ENCODE results near the gene KRTAP10-7.
"Not testable (repeated sequence)": the region's sequence is repeated elsewhere in the genome, so short reads cannot be mapped to it uniquely, and the experiment has no call there.

Gene KRTAP10-7

DNA sequence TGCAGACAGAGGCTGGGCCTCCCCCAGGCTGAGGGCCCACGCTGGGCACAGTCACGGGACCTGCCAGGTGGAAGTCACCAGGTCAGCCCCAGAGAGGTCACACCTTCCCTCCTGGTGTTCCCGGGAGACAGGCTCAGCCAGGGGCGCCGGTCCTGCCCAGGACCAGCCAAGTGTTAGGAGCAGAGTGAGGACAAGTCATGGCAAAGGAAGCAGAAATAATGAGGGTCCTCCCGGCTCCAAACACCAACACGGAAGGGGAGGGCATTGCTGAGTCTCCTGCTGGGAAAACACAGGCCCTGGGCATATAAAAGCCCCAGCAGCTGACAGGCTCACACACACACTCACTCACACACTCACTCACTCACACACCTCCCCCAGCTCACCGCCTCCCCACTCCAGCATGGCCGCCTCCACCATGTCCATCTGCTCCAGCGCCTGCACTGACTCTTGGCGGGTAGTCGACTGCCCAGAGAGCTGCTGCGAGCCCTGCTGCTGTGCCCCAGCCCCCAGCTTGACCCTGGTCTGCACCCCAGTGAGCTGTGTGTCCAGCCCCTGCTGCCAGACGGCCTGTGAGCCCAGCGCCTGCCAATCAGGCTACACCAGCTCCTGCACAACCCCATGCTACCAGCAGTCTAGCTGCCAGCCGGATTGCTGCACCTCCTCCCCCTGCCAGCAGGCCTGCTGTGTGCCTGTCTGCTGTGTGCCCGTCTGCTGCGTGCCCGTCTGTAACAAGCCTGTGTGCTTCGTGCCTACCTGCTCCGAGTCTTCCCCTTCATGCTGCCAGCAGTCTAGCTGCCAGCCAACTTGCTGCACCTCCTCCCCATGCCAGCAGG lies 36.8 kb downstream of the KRTAP10-7 start, which contains the start of gene KRTAP10-10:
KRTAP10-10 (plus strand) TSS at position 339 of the 833 bp plus-strand sequence; CDS start at position 401, 62 bp downstream.
- no peak for DNase-seq

GRCh38 chr21:44637851-44638348 lies 37.5 kb downstream of the KRTAP10-7 start:
- DNase-seq, result not testable (repeated sequence)

- not testable (repeated sequence) for DNase-seq
Measured at GRCh38 chr21:44638506-44639330, 38.3 kb downstream of the KRTAP10-7 start.

DNA sequence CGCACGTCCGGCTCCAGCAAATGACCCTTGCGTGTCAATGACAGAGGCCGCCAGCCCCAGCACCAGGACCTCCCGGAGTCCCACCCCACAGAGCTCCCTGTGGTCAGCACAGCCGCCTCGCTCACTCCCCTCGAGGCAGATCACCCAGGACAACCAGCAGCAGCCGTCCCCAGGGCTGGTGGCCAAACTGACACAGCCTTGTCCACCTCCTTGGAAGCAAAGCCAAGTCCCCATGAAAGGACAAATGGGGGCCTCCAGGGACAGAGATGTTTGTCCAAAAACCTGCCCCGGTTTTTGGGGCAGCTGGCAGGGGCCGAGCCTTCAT lies 38.9 kb downstream of the KRTAP10-7 start:
- DNase-seq, result no peak

- no peak for DNase-seq
Measured at GRCh38 chr21:44640761-44641160, 40.4 kb downstream of the KRTAP10-7 start.

DNA sequence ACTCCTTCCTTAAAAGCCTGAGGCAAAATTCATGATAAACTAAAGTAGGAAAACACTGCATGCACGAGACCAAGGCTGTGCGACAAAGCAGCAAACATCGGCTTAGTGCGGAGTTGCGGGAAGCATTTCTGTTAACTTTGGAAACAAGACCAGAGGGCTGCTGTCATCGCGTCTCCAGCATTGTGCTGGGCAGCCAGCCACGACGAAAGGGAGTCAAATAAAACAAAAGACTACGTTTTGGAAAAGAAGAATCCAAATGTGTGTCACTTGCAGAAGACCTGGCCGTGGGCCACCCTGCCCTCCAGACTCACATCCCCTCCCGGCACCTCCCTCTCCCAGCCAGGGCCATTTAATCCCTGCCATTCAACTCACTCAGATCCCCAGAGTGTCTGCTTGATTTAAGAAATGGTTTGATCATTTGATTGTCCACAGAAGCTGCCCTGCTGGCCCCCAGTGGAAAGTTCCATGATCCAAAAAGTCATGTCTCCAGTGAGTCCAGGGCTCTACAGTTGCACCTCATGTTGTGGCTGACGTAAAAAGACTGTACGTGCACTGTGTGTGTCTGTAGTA lies 43.4 kb downstream of the KRTAP10-7 start:
- no peak for DNase-seq

GRCh38 chr21:44644878-44645277 lies 44.5 kb downstream of the KRTAP10-7 start:
- DNase-seq, result no peak

DNA sequence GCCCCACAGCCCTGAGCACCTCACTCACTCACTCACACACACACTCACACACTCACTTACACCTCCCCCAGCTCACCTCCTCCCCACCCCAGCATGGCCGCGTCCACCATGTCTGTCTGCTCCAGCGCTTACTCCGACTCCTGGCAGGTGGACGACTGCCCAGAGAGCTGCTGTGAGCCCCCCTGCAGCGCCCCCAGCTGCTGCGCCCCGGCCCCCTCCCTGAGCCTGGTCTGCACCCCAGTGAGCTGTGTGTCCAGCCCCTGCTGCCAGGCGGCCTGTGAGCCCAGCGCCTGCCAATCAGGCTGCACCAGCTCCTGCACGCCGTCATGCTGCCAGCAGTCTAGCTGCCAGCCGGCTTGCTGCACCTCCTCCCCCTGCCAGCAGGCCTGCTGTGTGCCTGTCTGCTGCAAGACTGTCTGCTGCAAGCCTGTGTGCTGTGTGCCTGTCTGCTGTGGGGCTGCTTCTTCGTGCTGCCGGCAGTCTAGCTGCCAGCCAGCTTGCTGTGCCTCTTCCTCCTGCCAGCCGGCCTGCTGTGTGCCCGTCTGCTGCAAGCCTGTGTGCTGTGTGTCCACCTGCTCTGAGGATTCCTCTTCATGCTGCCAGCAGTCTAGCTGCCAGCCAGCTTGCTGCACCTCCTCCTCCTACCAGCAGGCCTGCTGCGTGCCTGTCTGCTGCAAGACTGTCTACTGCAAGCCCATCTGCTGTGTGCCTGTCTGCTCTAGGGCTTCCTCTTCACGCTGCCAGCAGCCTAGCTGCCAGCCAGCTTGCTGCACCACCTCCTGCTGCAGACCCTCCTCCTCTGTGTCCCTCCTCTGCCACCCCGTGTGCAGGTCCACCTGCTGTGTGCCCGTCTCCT lies 46.2 kb downstream of the KRTAP10-7 start, which contains the start of gene KRTAP10-11:
KRTAP10-11 (plus strand) TSS at position 49 of the 856 bp plus-strand sequence; CDS start at position 94, 45 bp downstream.
- DNase-seq, result not testable (repeated sequence)

- DNase-seq, result no peak
Measured at GRCh38 chr21:44647222-44647552, 46.8 kb downstream of the KRTAP10-7 start.

- no peak for DNase-seq
Measured at GRCh38 chr21:44648557-44649311, 48.3 kb downstream of the KRTAP10-7 start.

GRCh38 chr21:44649521-44650100 lies 49.2 kb downstream of the KRTAP10-7 start:
- no peak for DNase-seq

DNA sequence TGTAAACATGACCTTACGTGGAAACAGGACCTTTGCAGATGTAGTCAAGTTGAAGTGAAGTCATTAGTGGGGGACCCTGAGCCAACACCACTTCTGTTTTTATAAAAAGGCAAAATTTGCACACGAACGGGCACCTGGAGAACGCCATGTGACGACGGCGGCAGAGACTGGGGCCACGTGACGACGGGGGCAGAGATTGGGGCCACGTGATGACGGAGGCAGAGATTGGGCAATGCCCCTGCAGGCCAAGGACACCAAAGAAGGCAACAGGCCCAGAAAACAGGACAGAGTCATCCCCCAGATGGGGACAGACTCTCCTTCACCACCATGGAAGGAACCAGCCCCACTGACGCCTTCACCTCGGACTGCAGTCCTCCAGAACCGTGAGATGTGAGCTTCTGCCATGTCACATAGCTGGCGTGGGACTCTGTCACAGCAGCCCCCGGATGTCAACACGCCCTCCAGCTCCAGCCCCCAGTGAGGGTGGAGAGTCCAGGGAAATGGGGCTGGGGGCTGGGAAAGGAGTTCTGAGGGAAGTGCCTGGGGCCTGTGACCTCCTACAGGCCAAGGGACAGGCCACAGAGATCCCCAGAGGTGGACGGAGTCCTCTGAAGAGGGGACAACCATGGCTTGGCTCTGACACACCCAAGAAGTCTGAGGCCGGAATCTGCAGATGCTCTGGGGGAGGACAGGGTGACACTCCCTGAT lies 50.0 kb downstream of the KRTAP10-7 start:
- no peak for DNase-seq

- no peak for DNase-seq
Measured at GRCh38 chr21:44650973-44651675, 50.7 kb downstream of the KRTAP10-7 start.

Data from T-helper 1 cell (primary cell).